DMS79 treated with DMSO at 0.1 percent for 48 hours (cell line): ENCODE results near the gene IL10RB.

Experiments
- DNase-seq: peaks from one replicate; lab custom pipeline; 2025; lab: John Stamatoyannopoulos, UW

The IL10RB gene

DNA sequence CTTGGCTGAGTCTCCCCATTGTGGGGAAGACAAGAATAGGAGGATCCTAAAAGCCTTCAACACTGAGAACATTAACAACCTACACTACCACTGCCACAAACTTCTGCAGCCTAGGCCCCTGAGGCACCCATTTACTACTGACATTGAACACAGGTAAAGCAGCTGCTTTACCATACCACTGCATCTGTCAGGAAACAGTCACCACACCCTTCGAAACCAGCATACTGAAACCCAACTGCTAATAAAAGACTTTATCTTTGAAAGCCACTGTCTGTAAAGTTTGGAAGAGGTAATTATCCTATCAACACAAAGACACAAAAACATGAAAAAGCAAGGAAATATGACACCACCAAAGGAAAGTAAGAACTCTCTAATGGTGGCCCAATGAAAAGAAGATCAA is 66.0 kb downstream of the IL10RB start:
- no peak for DNase-seq

DNA sequence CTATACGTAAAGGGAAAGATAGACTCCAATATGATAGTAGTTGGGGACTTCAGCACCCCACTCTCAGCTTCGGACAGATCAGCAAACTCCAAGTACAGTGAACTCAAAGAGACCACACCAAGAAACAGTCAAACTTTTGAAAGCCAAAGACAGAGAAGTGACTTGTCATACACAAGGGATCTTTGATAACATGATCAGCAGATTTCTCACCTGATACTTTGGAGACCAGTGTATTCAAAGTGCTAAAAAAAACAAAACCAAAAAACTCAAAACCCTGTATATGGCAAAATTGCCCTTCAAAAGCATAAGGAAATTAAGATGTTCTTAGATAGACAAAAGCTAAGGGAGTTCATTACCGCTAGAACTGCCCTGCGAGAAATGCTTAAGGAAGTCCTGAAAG is 68.0 kb downstream of the IL10RB start:
- no peak for DNase-seq

DNA sequence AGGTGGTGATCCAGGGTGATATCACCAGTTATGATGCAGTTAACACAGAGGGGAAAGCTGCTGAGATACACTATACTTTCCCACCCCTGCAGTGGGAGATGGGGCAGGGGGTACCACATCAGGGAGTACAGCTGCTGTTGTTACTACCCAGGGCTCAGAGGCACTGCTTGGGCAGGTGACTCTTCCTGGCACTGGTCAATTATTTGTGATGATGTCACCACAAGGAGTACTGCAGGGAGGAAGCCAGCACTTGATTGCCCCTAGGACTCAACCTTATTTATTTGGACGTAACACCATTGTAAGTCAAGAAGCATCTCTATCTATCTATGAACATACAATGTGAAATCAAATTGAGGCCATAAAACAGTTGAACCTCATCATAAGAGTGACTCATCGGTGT is 68.7 kb downstream of the IL10RB start:
- DNase-seq: no peak

DNA sequence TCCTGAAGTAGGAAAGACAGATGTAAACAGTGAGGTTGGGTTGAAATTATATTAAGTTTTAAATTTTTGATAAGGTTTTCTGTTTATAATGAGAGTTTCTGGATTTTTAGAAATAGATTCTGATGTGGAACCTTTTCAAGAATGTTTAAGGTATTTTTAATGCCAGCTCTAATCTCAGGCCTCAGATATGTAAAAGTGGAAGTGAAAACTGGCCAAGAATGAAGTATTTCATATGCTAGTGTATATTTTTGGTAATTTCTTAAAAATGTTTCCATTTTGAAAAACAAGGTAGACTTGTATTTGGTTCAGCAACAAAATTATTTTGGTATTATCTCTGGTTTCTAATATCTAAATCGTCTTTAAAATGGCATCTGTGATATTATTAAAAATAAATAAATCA is 73.0 kb downstream of the IL10RB start:
- DNase-seq: no peak

DNA sequence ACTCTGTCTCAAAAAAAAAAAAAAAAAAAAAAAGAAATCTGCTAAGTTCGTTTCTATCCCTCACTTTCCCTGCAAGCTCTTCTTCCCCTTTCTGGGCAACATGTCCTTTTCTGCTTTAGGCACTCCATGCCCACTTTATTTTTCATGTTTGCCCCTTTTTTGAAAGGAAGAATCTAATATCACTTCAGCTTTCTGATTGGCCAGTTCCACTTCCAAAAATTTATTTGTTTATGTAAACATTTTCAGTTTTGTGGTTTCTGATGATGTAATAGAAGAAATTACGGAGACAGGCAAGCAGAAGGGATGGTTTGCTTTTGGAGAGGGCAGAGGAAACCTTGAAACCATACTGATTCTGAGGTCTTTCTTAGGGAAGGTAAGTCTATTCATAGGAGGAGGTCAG is 73.8 kb downstream of the IL10RB start:
- no peak for DNase-seq

DNA sequence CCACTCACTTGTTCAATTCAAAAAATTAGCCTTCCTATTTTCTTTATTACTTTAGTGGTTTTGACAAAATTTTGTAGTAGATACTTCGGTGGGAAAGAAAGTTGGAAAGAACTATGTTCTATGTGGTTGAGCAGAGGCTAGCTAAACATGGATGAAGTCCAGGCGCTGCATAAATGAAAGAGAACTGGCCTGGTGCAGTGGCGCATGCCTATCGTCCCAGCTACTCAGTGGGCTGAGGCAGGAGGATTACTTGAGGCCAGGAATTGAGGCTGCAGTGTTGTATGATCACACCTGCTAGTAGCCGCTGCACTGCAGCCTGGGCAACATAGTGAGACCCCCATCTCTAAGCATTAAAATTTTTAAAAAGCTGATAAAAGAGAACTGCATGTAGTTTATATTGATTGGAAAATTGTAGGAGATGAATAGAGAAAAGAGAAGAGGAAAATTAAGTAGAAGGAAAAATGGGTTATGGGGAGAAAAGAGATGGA is 79.6 kb downstream of the IL10RB start:
- DNase-seq: no peak
